K562 (cell line): Measurements from ENCODE around the gene DYRK1A. TPM values are rescaled to one million over a fixed set of nuclear protein-coding genes. Genes with fewer than 3 reads are reported as not detected.

Source experiments
- ATAC-seq: fragments of 200-7000 bp; cut with Tn5 transposase; 3 replicates; pipeline ENCODE4 v1.9.1; 2020; ENCODE audit warnings: moderate library complexity
- BruUV-seq: library from RNA; stranded (reverse); fragments of 400-500 nt; replicated peaks from 2 replicates; lab custom pipeline; 2021; lab: Mats Ljungman, UMichigan
- CTCF ChIA-PET: fragments of 300-600 bp; formaldehyde crosslinking; extraction: SDS; loops from one replicate; lab custom pipeline; 2021; ENCODE audit warnings: low intra/inter-chr PET ratio; lab: Yijun Ruan, JAX
- POLR2A ChIA-PET: fragments of 300-600, 350-650 bp; sonication (Branson Sonifier 250); formaldehyde crosslinking; extraction: SDS; loops from one replicate; lab custom pipeline; 2021; ENCODE audit warnings: antibody characterized with exemption, inconsistent platforms; lab: Yijun Ruan, JAX
- DNase-seq, 4 experiments: peaks; one replicate each; pipeline versions ENCODE4 v3.0.0 to v3.0.0-alpha.2; 2011 to 2018; ENCODE audit warnings: low spot score in 3 of 4, mixed read lengths in 3 of 4; ENCODE audit errors: extremely low read depth in 1 of 4
- FAIRE-seq: peaks from 2 replicates; lab custom pipeline; 2011; peaks lifted over from hg19 to GRCh38; lab: Jason Lieb, UNC
- H2AFZ ChIP-seq: 2 replicates; pipeline ENCODE4 v1.6.0; 2011; ENCODE audit warnings: low read depth, low read length, control low read depth, inconsistent platforms
- H3K27ac ChIP-seq: fragments of 200-600 bp; 3 replicates; pipeline ENCODE4 v1.8.0; 2011; ENCODE audit warnings: low read depth, mild to moderate bottlenecking, control low read depth, inconsistent platforms, low read length, moderate library complexity, mixed read lengths; ENCODE audit errors: extremely low read depth
- H3K27me3 ChIP-seq, 2 experiments: fragments of 300-600 bp in 1 of 2; 2 replicates in 1 of 2; 3 replicates in 1 of 2; pipeline versions ENCODE4 v1.6.0 to v1.8.0; 2011; ENCODE audit warnings: inconsistent platforms in 2 of 2, low read length in 2 of 2, mild to moderate bottlenecking in 1 of 2, mixed read lengths in 1 of 2, moderate library complexity in 1 of 2; ENCODE audit not compliant: control insufficient read depth in 2 of 2, insufficient read depth in 2 of 2
- H3K36me3 ChIP-seq: fragments of 300-600 bp; 3 replicates; pipeline ENCODE4 v1.8.0; 2011; ENCODE audit warnings: mild to moderate bottlenecking, low read length, inconsistent platforms; ENCODE audit not compliant: control insufficient read depth, insufficient read depth
- H3K4me1 ChIP-seq, 2 experiments: fragments of 200-600 bp in 1 of 2; replicated peaks in 1 of 2; 2 replicates in 1 of 2; 3 replicates in 1 of 2; pipeline versions ENCODE4 v1.5.1 to v1.8.0; 2011; ENCODE audit warnings: inconsistent platforms in 2 of 2, low read length in 2 of 2, mild to moderate bottlenecking in 1 of 2, mixed read lengths in 1 of 2, moderate library complexity in 1 of 2; ENCODE audit not compliant: control insufficient read depth in 2 of 2, insufficient read depth in 2 of 2
- H3K4me2 ChIP-seq: 2 replicates; pipeline ENCODE4 v1.6.1; 2011; ENCODE audit warnings: low read length, control low read depth, inconsistent platforms, mixed read lengths; ENCODE audit not compliant: insufficient read depth
- H3K4me3 ChIP-seq: fragments of 200-600 bp; sonication (generic), shearing (Covaris generic); 2 replicates; pipeline ENCODE4 v1.5.1; 2016; ENCODE audit warnings: control low read depth, inconsistent platforms
- H3K79me2 ChIP-seq: fragments of 200-600 bp; 3 replicates; pipeline ENCODE4 v1.8.0; 2011; ENCODE audit warnings: low read length, inconsistent platforms; ENCODE audit not compliant: control insufficient read depth, insufficient read depth
- H3K9ac ChIP-seq, 2 experiments: 2 replicates each; pipeline versions ENCODE4 v1.6.0 to v1.6.1; 2011; ENCODE audit warnings: low read depth in 2 of 2, low read length in 2 of 2, control low read depth in 1 of 2, inconsistent platforms in 1 of 2, mild to moderate bottlenecking in 1 of 2, mixed read lengths in 1 of 2; ENCODE audit not compliant: insufficient read depth in 1 of 2
- H3K9me1 ChIP-seq: one replicate; pipeline ENCODE4 v1.6.0; 2011; ENCODE audit warnings: inconsistent platforms, mild to moderate bottlenecking, low read length, moderate library complexity; ENCODE audit not compliant: control insufficient read depth, insufficient read depth
- H3K9me3 ChIP-seq: replicated peaks from 2 replicates; pipeline ENCODE4 v1.5.1; 2011; ENCODE audit warnings: low read depth, low read length, inconsistent platforms; ENCODE audit not compliant: control insufficient read depth, insufficient read depth
- H4K20me1 ChIP-seq: replicated peaks from 2 replicates; pipeline ENCODE4 v1.6.1; 2011; ENCODE audit warnings: low read length, inconsistent platforms, mixed read lengths; ENCODE audit not compliant: control insufficient read depth, insufficient read depth
- EZH2 ChIP-seq: IDR thresholded peaks from 2 replicates; pipeline ENCODE4 v1.6.1; 2012; ENCODE audit warnings: low read depth, mild to moderate bottlenecking, inconsistent platforms, low read length, borderline replicate concordance
- NFRKB ChIP-seq: fragments of 450-650 bp; IDR thresholded peaks from 2 replicates; pipeline ENCODE4 v1.6.1; 2016; ENCODE audit warnings: low read depth
- SMARCE1 ChIP-seq: fragments of 450-650 bp; IDR thresholded peaks from 2 replicates; pipeline ENCODE4 v1.7.1; 2016; ENCODE audit warnings: mild to moderate bottlenecking
- WGBS: fragments of 100-300 bp; shearing (Covaris generic); methylation state at CpG from one replicate; pipeline ENCODE4 v1.1.6; 2016; ENCODE audit warnings: low coverage, mixed read lengths; ENCODE audit not compliant: insufficient coverage; ENCODE audit errors: missing lambda C conversion rate; 5-methylcytosine and 5-hydroxymethylcytosine counted together
- in situ Hi-C: fragments of 300-500 bp; cut with MboI; formaldehyde crosslinking; loops from 4 replicates; pipeline ENCODE4 v1.15.0; 2018; ENCODE audit warnings: inconsistent platforms, mixed read lengths
- intact Hi-C: fragments of 100-400 bp; cut with micrococcal nuclease; formaldehyde crosslinking; loops from 2 replicates; pipeline ENCODE4 v1.14.2; 2022
- polyA plus RNA-seq, 8 experiments: library from polyadenylated mRNA; depleted of rRNA in 4 of 8; stranded (reverse) in 5 of 8; unstranded in 3 of 8; fragments of >200 nt; fragmentation: Nextera tagmentation in 2 of 8; fragmentation: Illumina TruSeq in 1 of 8; extraction: Ambion mirVana in 2 of 8; extraction: Trizol in 1 of 8; gene quantifications; 2 replicates each; pipeline versions ENCODE4 v1.2.1 to v1.2.3, GENCODE V29; 2011 to 2014; ENCODE audit warnings: inconsistent platforms in 1 of 8, missing spikeins in 1 of 8
- total RNA-seq, 7 experiments: library from RNA; depleted of rRNA in 6 of 7; stranded (reverse); fragments of >200 nt in 6 of 7; fragmentation: Illumina TruSeq in 2 of 7; extraction: Trizol in 2 of 7; gene quantifications; 2 replicates each; pipeline versions ENCODE4 v1.2.1 to v1.2.3, GENCODE V29; 2011 to 2021; ENCODE audit warnings: low replicate concordance in 1 of 7
- TF ChIP-seq, protein P1 (sequence below): fragments of 450-650 bp; IDR thresholded peaks from 2 replicates; pipeline ENCODE4 v1.6.1; 2014; ENCODE audit warnings: low read depth, mild to moderate bottlenecking, moderate library complexity, borderline replicate concordance

The DYRK1A gene
- total and polyA plus RNA-seq, 9 of the 15 experiments (the other 6 are each of a cell fraction or from before 2014, with no cell fraction given), result 3.7 to 64.8 (median 42.3) TPM

DNA sequence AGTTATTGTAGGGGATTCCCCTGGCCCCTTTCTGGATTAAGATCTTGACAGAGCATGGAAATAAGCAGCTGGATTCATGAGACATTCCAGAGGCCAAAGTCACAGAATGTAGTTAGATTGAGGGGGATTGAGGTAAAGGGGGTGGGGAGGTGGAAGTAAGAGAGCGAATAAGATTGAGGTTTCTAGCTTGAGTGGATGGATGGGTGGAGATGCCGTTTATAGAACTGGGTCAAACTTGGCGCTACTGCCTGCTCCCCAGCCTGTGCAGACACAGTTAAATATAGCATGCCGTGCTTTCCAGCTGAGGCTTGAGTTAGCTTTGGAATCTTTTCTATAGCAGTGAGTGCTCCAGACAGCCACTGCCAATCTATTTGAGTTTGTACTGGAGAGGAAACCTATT lies 85.7 kb downstream of the DYRK1A start:
- peaks cover 14% of the 10 kb centered on the region for H3K9me1 ChIP-seq
- H3K27me3 ChIP-seq, result no peaks in the 10 kb centered on the region
- H3K9ac ChIP-seq, result no peak overlapping the region
- no peaks in the 10 kb centered on the region for H3K9me3 ChIP-seq
- no peak overlapping the region for H2AFZ ChIP-seq
- H3K27ac ChIP-seq, result peak overlapping the region; percentile 86; the same call in 1 of the 3 replicates
- intact Hi-C loops (no loop called here), in situ Hi-C loops (no loop called here)
- DNase-seq (no peak), FAIRE-seq (no peak), ATAC-seq (no peak)
- ChIA-PET POLR2A (interaction anchor here (1.6 kb wide), 1 partner anchor 17 kb away, joined by 5 read pairs; no protein-coding TSS in a partner anchor), CTCF (no interaction called here)
- TF ChIP-seq, protein P1, sequence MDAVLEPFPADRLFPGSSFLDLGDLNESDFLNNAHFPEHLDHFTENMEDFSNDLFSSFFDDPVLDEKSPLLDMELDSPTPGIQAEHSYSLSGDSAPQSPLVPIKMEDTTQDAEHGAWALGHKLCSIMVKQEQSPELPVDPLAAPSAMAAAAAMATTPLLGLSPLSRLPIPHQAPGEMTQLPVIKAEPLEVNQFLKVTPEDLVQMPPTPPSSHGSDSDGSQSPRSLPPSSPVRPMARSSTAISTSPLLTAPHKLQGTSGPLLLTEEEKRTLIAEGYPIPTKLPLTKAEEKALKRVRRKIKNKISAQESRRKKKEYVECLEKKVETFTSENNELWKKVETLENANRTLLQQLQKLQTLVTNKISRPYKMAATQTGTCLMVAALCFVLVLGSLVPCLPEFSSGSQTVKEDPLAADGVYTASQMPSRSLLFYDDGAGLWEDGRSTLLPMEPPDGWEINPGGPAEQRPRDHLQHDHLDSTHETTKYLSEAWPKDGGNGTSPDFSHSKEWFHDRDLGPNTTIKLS, result no peak
- TF ChIP-seq NFRKB (no peak), SMARCE1 (0 out of 2 replicates have a peak, but pooled peaks have one; percentile 7), EZH2 (no peak)
- peaks cover 35 to 73% of the 10 kb centered on the region in 2 experiments for H3K4me1 ChIP-seq
- H3K36me3 ChIP-seq, result peaks cover 20% of the 10 kb centered on the region; the same call in 2 of the 3 replicates
- 52% methylated on average over 4 of the region's 4 CpGs for WGBS
- H3K4me3 ChIP-seq, result no peak overlapping the region
- H4K20me1 ChIP-seq, result peaks cover 45% of the 10 kb centered on the region
- no peak overlapping the region for H3K4me2 ChIP-seq
- peaks cover 99% of the 10 kb centered on the region for H3K79me2 ChIP-seq
- no TSS peak for BruUV-seq
